ENCODE measurements around the gene OVCH1.

DNA sequence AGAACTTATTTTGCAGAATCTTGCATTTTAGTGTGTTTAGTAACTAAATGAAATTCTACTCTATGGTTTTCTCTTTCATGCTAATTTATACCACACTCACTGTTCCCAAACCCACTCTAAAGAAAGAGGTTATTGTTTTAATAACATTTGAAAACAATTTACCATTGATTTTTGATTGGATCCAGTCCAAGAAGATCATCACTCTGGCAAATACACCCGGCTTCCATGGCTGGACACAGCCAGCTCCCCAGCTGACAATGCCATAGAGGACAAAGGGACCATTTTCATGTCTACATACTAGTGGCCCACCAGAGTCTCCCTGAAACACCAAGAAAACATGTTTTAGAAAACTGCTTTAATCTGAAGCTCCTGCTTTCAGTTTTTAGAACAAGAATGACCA, 42.4 kb downstream of the OVCH1 start:
- no peak for TF ChIP-seq ZFX (IDR thresholded peaks at IDR 0.05; ENCODE audit: borderline replicate concordance)
- no peak for TF ChIP-seq CTCF (IDR thresholded peaks at IDR 0.05)
